GM19035 (cell line): ENCODE measurements around the gene PAX8.

Source experiments
- ATAC-seq: cut with Tn5 transposase; IDR thresholded peaks from one replicate; pipeline ENCODE4 v1.9.1; 2021; ENCODE audit not compliant: unreplicated experiment

The PAX8 gene

GRCh38 chr2:113224647-113225236, 54.0 kb downstream of the PAX8 start:
- no peak for ATAC-seq

DNA sequence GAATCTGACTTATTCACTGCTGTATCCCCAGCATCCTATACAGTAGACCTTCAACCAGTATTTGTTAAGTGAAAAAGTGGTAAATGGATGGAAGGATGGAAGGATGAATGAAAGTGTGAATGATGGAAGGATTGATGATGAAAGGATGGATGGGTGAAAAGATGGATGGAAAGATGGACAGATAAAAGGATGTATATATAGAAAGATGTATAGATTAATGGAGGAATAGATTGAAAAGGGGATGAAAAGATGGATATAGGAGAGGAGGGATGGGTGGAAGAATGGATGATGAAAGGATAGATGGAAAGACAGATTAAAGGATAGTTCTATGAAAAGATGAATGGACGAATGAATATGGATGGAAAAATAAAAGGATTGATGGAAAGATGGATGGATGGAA, 54.9 kb downstream of the PAX8 start:
- ATAC-seq = no peak

- ATAC-seq = no peak
These were observed 56.9 kb downstream of the PAX8 start for GRCh38 chr2:113221846-113222245.

- no peak for ATAC-seq
These were observed 57.6 kb downstream of the PAX8 start for GRCh38 chr2:113220970-113221708.

GRCh38 chr2:113219889-113220641, 58.7 kb downstream of the PAX8 start:
- ATAC-seq = no peak

GRCh38 chr2:113219525-113219888, 59.2 kb downstream of the PAX8 start:
- ATAC-seq = no peak

GRCh38 chr2:113219092-113219441, 59.7 kb downstream of the PAX8 start:
- no peak for ATAC-seq

DNA sequence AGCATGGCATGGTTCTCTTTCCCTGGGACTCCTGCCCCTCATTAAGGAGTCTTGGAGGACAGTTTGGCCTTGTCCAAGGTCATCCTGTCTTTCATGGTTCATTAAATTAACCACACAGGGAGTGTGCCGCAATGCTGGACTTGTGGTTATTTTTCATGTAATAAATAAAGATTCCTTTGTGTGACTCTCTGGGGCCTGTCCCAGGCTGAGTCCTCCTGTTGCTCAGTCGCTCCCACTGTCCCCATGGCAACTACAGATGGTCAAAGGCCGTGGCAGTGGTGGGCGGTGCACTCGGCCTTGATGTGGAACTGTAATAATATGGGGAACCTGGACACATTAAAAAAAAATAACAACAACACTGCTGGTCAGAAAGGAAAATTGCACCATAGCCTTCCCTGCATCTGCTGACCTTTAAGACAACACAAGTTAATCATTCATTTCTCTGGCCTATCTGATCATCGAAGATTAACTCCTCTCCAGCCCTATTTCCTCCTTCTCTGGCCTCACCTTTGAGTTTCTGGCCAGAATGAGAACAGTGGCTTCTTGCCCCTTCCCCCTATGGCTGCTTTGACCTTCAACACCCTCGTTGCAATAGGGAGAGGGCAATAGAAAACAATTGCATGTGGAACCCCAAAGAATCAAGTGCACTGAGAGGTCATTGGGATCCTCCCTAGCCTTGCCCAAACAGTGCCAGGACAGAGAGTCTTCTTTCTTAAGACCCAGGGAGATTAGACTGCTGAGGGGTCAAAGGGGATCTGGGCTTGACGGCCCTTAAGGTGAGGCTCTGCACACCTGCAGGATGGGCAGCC, 60.2 kb downstream of the PAX8 start:
- no peak for ATAC-seq

DNA sequence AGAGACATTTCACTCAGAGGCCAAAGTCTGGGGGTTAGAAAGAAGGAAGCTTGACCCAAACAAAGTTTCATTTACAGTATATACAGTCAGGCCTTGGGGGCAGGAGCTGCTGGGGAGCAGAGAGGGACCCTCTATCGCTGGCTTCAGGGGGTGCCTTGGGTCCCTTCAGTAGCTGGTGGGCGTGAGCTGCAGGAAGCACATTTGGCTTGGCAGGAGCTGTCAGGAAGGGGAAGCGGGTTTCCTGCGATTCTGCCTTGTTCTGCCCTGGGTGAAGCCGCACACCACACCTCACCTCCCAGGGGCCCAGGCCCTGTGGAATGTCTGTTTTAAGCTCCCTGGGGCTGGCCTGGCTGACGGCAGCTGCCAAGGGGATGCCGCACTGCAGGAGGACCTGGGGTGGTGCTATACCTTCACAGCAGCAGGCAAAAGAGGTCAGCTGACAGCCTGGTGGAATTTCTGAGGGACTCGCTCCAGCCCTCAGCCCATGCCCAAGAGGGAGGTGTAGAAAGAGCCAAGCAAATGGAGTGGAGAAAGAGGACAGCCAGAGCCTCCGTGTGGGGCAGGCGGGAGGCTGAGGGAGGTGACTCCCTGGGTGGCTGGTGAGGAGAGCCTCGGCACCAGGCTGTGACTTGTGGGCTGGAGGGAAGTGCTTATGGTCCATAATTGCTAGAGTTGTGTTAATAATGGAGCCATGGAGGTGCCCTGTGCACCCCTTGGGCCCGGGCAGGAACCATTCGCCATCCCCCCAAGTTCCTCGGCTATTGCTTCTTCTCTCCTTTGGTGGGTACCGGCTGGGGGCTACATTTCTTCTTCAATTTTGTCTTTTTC, 61.1 kb downstream of the PAX8 start:
- no peak for ATAC-seq

DNA sequence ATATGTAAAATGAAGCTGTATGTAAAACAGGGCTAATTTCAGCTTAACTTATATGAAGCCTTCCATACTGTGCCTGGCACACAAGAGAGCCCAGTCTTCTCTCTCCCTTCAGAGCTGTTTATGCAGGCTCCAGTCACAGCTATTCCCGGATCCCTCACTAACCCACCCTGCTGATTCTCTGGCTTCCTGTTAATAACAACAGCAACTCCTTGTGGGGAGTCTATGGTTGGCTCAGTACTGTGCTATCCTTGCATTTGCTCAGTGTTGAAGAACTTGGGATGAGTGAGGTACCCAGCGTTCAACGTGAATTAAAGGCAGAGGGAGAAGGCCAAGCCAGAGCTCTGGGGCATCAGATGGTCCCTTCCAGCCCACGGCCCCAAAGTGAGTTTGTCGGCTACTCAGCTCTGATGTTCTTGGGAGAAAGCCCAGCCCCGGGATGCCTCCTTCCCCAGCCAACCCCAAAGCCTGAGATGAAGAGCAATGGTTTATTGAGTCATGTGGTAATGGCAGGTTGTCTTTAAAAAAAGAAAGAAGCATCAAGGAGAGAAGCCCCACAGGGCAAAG, 61.7 kb downstream of the PAX8 start:
- ATAC-seq = no peak

- no peak for ATAC-seq
These were observed 62.4 kb downstream of the PAX8 start for GRCh38 chr2:113216321-113216720.

GRCh38 chr2:113215056-113215455, 63.7 kb downstream of the PAX8 start:
- ATAC-seq = no peak

- ATAC-seq = no peak
These were observed 64.6 kb downstream of the PAX8 start for GRCh38 chr2:113214141-113214540.

DNA sequence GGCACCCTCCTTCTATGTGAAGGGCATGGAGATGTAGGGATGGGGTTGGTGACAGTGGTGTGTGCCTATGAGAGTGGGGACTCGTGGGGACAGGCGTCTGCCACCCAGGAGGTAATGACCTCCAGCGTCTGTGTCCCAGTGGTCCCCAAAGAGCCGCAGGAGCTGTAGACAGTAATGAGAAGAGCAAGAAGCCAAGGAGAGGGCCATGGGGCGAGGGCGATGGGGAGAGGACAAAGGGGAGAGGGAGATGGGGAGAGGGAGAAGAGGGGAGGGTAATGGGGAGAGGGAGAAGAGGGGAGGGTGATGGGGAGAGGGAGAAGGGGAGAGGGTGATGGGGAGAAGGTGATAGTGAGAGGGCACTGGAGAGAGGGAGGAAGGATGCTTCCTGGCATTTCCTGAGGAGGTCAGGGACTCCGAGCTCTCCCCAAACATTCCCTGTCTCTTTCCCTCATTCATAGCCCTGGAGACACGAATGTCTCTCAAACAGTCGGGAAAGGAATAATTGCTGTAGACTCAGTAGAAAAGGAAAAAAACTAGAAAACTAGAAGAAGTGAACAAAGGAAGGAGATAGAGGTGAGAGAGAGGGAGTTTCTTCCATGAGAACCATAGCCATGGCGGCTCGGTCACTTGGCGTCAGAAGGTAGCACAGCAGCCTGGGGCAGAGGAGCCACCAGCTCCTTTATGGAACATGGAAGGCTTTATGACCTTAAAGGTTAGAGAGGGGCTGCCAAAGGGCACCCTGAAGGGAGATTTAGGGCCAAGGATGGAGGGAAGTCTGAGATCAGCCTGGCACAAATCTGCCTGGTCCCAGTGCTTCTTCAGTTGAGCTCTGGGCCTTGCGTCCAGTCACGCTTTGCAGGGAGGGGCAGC, 65.4 kb downstream of the PAX8 start:
- no peak for ATAC-seq

DNA sequence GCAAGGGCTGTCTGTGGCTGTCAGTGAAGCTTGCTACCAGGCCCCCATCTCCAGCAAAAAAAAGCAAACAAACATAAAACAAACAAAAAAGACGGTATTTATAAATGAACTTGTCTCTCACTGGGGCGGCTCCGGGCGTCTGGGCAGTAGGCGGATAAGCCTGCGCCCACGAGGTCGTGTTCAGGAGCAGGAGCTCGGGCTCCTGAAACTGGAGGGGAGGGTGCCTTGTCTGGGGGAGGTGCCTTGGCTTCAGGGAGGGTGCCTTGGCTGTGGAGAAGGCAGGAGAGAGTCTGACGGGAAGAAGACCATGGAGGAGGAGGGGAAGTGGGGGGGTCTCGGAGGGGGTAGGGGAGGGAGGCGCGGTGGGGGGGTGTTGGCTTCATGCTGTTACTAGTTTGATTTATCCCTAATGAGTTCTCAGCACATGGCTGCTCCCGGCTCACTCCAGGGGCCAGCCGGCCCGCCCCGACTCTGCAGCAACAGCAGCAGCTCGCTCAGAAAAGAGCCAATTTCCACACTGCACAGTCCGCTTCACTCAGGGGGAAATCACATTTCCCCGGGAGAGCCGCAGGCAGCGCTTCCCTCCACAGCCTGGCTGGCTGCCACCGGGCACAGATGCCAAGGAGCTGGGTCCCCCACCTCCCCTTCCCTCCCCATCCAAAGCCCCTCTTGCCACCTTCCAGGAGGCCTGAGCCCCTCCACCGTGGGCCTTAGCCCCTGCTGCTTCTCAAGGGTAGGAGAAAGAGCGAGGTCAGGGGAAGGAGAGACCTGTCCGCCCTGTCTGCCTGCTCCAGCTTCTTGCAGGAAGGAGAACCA, 66.3 kb downstream of the PAX8 start:
- ATAC-seq = no peak

- ATAC-seq = no peak
These were observed 67.3 kb downstream of the PAX8 start for GRCh38 chr2:113211226-113212105.

DNA sequence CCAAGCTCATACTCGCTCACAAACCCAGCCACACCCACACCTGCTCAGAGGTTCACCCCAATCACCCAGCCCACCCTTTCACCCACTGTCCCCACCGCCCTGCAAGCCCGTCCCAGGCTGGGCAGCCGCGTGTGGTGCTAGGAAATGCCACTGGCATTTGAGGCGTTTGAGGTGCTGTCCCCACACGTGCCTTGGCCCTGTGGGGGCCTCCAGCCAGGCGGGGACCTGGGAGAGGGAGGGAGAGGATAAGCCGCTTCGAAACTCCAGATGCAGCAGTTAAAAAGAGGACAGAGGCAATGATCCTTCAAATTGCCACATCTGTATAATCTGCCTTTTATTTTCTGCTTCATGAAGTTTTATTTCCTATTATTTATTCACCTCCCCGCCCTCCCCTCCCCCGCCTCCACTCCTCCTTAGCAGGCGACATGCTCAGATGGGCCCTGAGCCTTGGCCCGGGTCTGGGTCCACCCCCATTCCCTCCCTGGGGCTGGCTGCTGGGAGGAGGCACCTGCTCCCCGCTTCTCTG, 69.0 kb downstream of the PAX8 start:
- no peak for ATAC-seq
